Middle frontal gyrus (tissue), 1 donor: ENCODE data around the gene ANKRD33B.
"Not testable (repeated sequence)": the region's sequence is repeated elsewhere in the genome, so short reads cannot be mapped to it uniquely, and the experiment has no call there.

Experiments used
- DNase-seq: peaks from one replicate; pipeline ENCODE4 v3.0.0-alpha.2; 2015; ENCODE audit warnings: low spot score; ENCODE audit errors: extremely low spot score

The ANKRD33B gene

DNA sequence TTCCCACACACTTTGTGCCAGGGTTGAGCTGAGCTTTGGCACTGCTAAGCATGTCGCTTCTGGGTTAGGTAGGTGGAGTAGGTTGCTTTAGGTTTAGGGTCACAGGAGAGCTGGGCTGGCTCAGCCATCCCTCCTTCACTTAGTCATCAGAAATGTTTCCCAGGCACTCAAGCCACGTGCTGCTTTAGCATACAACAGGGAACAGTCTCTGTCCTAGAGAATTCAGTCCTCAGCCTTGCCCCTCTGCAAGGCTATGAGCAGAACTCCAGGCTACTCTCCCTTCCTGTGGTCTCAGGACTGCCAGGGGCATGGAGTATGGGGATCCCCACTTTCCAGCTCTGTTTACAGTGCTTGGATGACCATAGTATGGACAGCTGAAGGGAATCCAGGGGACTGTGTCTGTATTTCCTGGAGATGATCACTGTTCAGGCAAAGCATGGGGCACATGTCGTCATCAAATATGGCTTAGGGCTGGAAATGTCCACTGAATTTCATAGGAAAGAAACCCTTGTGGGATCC, 7.5 kb upstream of the ANKRD33B start:
- DNase-seq: no peak

DNA sequence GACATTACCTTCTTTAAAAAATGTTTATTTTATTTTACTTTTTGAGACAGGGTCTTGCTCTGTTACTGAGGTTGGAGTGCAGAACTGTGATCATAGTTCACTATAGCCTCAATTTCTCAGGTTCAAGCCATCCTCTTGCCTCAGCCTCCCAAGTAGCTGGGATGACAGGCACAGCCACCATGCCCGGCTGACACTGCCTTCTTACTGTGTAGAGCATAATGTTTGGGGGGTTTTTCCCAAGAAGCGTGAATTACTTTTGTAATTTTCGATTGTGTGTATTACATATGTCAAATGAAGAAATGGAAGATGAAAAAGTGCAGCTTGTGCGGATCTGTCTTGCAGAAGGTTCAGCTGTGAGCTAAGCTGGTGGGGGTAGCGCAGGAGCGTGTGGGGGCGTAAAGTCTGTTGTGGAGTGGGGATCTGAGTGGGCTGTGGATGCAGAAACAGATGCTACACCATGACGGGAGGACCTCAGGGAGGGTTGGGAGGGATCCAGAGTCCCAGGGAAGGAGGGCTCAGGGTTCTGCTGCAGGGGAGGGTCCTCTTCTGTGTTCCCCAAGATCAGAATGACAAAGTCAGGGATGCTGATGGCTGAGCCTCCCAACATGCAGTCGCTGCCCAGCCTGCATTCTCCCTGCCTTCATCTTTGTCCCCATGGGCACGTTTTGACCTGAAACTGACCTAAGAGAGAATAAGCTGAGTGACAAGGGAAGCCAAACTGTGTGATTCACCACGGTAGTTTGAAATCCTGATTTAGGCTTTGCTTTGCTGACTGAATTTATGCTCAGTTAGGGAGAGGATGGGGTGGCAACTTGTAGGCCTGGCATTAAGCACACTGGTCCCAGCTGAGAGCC, 6.8 kb upstream of the ANKRD33B start:
- no peak for DNase-seq

DNA sequence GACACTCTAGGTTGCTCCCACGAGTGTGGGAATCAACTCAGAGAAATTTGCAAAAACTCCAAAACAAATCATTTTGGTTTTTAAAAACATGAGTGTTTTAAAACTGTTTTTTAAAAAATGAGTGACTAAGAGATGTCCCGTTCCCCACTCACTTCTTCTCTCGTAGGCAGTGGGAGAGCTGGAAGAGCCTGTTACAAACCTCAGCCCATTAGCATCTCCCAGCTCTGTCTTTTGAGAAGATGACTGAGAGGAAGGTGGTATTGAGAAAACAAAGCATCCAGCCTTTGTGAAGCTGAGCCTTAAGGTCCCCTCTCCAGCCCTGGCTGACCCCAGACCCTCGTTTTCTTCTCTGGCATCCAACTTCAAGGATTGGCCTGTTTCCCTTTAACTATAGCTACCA, 4.7 kb upstream of the ANKRD33B start:
- no peak for DNase-seq

DNA sequence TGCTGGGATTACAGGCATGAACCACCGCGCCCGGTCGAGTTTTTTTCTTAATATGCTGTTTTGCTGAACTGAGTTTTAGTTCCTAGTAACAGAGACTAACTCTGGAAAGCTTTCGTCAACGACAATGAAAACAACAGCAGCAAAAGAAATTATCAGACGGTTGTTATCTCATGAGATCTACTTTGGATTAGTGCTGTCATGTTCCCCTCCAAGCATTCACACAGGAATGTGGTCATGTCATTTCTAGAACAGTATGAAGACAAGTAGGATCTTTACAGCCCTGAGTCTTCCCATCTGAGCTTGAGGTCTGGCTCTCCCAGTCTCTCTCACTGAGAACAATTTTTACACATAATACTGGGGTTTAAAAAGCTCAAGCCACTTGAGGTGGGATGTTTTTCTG, 4.0 kb upstream of the ANKRD33B start:
- no peak for DNase-seq

DNA sequence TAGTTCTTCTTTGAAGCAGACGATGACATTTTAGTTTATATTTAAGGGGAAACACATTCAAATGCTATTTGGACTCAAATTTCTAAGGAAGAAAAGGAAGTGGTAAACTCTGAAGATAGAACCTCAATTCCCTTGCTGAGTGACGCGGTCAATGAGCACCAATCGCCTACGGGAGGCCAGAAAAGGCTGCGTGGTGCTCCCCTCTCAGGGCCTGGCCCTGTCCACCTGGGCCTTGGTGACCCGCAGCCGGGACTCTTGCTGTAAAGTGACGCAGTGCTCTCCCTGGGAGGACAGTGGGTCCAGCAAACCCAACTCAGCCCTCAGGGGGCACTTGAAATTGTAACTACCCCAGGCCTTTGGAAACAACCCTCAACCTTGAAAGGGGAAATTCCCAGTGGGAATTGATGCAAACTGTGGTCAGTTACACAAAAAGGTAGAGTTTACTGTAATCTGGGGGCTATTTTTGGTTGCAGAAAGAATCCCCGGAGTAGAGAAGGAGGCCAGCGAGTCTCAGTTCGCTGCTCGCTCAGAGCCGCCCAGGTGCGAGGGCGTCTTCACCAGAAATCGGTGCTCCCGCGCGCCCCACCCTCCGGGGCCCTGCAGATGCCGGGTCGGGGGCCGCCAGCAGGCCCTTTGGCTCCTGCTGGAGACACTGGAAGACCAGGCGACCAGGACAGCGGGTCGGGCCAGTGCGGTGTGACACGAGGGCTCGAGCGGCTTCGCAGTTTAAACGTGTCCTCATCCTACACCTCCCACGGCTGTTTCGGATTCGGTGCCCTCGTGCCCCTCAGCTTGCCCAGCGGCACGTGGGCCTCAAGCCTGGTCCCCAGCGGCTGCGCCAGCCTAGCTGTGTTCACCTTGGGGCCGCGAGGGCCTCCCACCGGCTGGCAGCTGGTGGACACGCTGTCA, 1.4 kb upstream of the ANKRD33B start:
- DNase-seq: no peak

DNA sequence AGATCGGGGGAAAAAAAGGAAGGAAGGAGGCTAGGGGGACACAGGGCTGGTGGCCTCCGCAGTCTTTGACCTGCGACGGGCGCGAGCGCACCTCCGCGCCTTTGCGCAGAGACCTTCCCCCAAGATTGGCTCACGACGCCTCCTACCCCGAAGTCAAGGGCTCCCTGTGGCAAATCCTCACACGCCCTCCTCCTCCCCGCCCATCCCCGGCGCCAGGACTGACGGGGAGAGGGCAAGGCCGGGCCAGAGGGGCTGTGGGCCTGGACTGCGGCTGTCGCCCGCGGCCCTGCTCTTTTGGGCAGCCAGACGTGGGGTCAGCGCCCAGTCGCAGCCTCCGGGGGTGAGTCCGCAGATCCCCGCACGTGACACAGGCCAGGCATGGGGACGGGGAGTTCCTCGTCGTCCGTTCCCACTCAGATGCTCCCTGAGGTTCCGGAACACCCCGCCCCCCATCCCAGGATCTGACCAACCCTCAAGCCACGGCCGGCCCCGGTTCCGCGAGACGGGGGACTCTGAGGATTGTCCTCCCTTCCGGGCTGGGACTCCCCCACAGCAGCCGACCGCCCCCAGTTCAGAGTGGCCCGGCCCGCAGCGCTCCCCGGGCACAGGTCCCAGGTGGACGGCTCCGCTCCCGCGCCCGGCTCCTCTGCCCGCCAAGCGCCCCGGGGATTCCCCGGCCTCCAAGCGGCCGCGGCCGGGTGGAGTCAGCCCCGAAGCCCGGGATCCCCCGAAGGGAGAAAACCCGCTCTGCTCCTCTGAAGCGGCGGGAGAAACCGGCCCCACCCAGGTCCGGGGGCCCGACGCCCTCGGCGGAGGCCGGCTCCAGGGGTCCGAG, 543 bp upstream of the ANKRD33B start:
- no peak for DNase-seq

DNA sequence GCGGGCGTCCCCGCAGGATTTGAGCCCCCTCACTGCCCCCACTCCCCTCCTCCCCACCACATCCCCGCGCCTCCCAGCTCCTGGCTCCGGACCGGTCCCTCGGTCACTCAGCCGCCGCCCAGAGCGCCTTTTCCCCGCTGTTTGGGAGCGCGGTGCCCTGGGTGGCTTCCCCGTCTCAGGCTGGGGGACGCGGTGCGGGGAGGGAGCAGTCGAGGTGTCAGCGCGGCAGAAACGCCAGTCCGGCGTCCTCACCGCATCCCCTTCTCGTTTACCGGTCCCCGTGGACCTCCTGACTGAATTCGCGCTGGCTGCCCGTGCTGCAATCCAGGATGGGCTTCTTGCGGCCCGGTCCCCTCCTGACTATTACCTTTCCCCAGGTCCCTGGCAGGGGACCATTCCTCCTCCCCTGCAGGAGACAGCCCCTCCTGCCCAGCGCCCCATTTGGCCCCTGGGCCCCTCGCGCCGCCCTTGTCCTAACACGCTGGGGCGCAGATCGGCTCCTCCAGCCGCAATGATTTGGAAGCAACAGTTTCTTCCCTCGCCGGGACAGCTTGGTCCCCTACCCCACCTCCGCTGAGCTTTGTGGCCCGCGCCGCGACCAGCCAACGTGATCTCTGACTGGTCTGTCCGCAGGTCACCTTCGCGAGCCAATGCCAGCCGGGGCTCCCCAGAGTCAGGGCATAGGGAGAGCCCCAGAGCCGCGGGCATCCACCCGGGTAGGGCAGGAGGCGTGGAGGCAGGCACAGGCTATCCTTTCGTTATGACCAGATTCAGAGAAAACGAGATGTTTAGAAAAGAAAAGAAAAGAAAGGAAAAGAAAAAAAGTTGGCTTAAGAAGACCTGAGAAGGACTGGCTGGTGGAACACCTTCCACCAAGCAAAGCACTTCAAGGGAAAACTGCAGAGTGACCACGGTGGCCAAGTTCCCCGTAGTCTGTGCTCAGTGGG, 1.2 kb downstream of the ANKRD33B start:
- DNase-seq: no peak

DNA sequence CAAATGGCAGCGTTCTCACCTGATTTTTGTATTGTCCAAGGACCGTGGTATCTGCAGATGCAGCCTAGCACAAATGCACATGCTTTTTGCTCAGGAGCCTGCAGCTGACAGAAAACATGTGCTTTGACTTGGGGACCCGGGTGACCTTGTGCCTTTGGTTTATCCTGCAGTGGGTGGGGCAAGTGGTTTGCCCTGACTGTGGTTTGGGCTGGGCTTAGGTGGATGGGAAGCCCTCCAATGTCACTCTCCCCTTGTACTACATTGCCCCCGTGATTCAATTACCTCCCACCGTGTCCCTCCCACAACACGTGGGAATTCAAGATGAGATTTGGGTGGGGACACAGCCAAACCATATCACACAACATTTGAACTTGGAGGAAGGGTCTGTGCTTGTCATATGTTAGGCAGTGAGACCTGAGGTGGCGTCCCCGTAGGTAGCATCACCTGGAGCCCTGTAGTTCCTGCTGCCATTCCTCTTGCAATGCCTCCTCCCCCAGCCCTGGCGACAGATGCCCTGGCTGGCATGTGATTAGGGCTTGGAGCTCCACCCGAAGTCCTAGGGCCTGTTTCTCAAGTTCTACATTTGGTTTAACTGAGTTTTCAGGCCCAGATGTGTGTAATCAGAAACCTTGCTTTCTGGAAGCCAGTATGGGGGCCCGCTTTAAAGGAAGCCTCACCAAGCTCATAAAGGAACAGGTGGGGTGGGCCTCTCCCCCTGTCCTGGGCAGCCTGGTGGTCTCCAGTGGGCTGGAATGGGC, 2.1 kb downstream of the ANKRD33B start:
- no peak for DNase-seq

DNA sequence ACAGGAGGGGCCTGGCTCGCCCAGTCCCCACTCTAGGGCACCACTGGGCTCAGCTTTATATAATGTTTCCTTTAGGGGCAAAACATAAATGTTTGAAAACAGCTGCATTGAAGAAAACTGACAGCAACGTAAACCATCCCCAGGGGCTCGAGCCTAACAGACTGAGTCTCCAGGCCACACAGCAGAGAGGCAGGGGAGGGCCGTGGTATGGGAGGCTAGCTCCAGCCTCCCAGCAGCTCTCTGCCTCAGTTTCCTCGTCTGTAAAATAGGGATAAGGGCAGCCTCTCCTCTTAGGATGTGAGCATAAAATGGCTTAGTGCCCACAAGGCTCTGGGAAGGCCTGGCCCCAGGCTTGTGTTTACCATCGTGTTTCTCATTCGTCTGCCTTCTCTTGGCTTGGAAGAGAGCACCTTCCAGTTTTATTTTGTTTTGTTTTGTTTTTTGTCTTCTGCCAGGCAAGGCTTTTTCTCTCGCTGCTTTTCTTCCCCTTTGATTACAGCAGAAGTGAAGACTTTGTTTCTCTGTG, 2.7 kb downstream of the ANKRD33B start:
- no peak for DNase-seq

DNA sequence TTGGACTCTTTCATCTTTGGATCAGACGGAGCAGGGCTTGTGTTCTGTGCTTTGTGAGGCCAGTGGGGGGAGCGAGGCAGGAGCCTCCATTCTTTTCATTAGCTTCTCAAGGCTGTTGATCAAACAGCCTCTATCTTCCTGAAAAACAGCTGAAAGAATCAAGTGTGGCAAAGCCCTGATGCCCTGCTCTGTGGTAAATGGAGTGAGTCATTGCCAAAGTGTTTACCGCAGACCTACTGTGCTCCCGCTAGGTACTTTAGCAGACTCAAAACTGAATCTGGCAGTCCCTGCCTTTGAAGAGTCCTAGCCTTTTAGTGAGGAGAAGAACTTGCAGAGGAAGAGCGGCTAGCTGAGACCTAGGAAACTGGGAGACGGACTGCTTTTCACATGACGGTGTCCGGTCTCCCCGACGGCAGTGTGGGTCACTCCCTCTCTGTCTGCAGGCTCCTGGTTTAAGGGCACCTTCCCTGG, 3.3 kb downstream of the ANKRD33B start:
- no peak for DNase-seq

DNA sequence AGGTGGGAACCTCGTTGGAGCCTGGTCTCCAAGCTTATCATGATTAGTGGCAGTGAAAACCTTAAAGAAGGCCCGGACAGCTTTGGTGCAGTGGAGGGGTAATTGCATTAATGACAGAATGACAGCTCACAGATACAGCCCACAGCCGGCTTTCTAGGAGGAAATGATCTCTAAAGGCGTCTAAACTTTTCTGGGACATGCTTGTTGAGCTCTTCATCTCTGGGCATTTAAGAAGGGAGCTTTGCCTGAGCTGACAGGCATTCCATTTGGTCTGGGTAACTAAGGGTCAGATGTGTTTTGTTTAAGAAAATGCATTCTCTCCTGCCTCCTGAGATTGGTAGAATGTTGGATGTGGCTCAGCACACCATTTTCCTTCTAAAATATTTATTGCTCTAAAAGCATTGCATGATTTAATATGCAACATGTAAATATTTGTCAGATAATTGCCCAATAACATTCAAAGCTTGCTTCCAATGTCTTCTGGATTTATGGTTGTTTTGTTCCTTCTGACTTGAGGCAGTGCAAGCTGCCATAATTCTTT, 4.0 kb downstream of the ANKRD33B start:
- DNase-seq: no peak

DNA sequence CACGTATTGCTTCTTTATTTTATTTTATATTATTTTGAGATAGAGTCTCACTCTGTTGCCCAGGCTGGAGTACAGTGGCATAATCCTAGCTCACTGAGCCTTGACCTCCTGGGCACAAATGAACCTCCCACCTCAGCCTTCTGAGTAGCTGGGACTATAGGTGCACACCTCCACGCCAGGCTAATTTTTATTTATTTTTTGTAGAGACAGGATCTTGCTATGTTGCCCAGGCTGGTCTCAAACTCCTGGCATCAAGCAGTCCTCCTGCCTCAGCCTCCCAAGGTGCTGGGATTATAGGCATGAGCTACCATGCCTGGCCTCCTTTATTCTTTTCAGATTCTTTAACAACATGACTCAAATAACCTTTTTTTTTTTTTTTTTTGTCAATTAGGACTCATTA, 6.7 kb downstream of the ANKRD33B start:
- not testable (repeated sequence) for DNase-seq

DNA sequence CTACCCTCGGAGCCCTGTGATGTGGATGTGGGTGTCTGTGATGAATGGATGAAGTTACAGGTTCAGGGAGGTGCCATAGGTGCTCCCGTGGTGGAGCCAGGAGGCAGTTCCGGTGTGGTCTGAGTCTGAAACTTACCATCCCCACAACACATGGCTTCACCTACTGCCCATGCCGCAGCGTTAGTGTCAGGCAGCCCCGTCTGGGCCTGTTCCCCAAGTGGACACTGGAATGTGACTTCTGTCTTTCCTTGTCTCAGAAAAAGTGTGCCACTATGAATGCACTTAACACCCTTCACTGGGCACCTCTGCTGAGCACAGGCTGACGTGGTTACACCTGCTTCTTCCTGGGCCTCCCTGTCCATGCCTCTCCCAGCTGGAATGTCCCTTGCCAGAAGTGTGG, 8.6 kb downstream of the ANKRD33B start:
- DNase-seq: no peak

DNA sequence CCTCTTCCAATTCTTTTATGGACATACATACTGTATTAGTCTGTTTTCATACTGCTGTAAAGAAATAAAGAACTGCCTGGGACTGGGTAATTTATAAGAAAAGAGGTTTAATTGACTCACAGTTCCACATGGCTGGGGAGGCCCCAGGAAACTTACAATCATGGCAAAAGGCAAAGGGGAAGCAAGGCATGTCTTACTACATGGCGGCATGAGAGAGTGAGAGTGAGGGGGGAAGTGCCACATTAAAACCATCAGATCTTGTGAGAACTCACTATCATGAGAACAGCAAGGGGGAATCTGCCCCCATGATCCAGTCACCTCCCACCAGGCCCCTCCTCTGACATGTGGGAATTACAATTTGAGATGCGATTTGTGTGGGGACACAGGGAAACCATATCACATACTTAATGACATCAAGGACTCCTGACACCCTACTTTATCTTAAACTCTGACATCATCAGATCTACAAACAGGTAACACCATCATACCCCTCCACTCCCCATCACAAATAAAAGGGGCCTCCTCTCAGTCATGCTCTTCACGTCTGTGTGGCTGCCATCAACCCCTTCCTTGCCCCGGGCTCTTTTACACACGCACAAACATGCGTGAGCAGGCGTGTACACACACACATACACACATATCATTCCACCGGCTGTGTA, 9.7 kb downstream of the ANKRD33B start:
- no peak for DNase-seq

DNA sequence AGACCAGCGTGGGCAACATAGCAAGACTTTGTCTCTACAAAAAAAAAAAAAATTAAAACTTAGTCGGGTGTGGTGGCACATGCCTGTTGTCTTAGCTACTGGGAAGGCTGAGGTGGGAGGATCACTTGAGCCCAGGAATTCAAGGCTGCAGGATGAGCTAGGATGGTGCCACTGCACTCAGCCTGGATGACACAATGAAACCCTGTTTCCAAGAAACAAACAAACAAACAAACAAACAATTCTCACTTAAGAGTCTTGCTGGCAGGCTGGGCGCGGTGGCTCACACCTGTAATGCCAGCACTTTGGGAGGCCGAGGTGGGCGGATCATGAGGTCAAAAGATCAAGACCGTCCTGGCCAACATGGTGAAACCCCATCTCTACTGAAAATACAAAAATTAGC, 11.0 kb downstream of the ANKRD33B start:
- DNase-seq: not testable (repeated sequence)

DNA sequence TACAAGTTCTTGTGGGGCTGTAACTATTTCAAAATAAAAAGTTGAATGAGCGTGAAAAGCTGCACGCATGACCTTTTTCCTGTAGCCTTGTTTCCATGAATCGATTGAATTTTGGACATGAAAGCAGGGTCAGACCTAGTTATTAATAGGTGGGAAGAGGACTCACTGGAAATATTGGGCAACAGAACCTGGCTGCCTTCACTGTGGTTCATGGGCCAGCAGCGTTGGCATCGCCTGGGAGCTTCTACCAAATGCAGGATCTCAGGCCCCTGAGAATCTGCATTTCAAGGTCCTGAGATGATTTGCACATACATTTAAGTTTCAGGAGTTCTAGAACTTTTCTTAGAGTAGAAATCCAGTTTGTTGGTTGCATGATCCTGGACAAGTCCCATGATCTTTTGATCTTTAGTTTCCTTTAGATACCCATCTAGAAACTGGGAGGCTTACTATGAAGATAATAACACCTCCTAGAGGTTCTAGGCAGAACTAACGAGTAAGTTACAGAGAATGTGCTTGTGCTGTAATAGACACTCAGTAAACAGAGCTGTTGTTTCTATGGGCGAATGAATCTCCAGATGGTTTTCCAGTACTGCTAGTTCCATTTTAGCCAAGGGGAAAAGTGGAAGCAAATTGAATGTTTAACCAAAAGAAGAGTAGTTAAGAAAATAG, 12.4 kb downstream of the ANKRD33B start:
- DNase-seq: no peak

DNA sequence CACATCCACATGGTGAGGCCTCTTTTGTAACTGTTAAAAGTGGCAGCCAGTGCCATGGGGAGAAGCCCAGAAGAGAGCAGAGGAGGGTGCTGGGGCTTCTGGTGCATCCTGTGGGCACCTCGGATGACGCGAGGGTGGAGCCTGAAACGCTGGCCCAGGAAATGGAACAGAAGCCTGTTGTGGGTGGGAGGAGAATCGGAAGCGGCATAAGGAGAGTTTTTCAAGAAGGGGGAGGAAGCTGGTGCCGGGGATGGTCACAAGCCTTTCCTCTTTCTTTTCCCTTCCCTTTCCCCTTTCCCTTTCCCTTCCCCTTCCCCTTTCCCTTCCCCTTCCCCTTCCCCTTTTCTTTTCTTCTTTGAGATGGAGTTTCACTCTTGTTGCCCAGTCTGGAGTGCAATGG, 12.9 kb downstream of the ANKRD33B start:
- DNase-seq: peak; percentile 36
